ENCODE data around the gene NDST1.

DNA sequence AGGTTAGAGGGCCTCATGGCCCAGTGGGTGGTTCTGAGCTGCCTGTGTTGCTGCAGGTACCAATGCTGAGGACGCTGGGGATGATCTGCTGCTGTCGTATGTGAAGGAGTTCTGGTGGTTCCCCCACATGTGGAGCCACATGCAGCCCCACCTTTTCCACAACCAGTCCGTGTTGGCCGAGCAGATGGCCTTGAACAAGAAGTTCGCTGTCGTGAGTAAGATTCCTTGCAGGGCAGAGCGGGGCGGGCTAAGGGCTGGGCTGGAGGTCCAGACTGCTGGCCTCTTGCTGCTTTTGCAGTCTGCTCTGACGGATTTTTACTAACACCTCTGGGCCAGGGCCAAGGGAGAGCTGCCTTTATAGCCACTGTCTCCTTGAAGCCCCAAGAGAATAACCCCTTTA is 26.9 kb downstream of the NDST1 start:
- TF ChIP-seq, protein P1, sequence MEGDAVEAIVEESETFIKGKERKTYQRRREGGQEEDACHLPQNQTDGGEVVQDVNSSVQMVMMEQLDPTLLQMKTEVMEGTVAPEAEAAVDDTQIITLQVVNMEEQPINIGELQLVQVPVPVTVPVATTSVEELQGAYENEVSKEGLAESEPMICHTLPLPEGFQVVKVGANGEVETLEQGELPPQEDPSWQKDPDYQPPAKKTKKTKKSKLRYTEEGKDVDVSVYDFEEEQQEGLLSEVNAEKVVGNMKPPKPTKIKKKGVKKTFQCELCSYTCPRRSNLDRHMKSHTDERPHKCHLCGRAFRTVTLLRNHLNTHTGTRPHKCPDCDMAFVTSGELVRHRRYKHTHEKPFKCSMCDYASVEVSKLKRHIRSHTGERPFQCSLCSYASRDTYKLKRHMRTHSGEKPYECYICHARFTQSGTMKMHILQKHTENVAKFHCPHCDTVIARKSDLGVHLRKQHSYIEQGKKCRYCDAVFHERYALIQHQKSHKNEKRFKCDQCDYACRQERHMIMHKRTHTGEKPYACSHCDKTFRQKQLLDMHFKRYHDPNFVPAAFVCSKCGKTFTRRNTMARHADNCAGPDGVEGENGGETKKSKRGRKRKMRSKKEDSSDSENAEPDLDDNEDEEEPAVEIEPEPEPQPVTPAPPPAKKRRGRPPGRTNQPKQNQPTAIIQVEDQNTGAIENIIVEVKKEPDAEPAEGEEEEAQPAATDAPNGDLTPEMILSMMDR (conservative IDR thresholded peaks at IDR 0.05; ENCODE audit: low read depth, low read length) = no peak
- no peak for TF ChIP-seq EZH2 (IDR thresholded peaks at IDR 0.05; ENCODE audit: low read length, unreplicated experiment)
